Progenitor cell of endocrine pancreas (in vitro differentiated cells): ENCODE results near the gene ASB7. TPM values are rescaled to one million over a fixed set of nuclear protein-coding genes. Genes with fewer than 3 reads are reported as not detected.

Source experiments
- DNase-seq: peaks from one replicate; pipeline ENCODE4 v3.0.0; 2021; ENCODE audit warnings: low spot score; ENCODE audit not compliant: unreplicated experiment
- H3K27ac Mint-ChIP-seq: 2 replicates; pipeline ENCODE4 v1.8.0; 2021; ENCODE audit warnings: mild to moderate bottlenecking, moderate library complexity, mixed read lengths
- H3K27me3 Mint-ChIP-seq: 2 replicates; pipeline ENCODE4 v1.8.0; 2021; ENCODE audit warnings: mixed read lengths
- H3K36me3 Mint-ChIP-seq: 2 replicates; pipeline ENCODE4 v1.8.0; 2022; ENCODE audit warnings: mixed read lengths; ENCODE audit not compliant: insufficient read depth
- H3K4me1 Mint-ChIP-seq: 2 replicates; pipeline ENCODE4 v1.8.0; 2021; ENCODE audit warnings: low read depth, mixed read lengths
- H3K4me3 Mint-ChIP-seq: 2 replicates; pipeline ENCODE4 v1.8.0; 2021; ENCODE audit warnings: low read depth, mild to moderate bottlenecking, moderate library complexity, mixed read lengths
- H3K9me3 Mint-ChIP-seq: 2 replicates; pipeline ENCODE4 v1.8.0; 2021; ENCODE audit warnings: low read depth, mixed read lengths
- CTCF ChIP-seq: fragments of 200-600 bp; sonication (generic); IDR thresholded peaks from one replicate; pipeline ENCODE4 v1.5.0; 2021; ENCODE audit warnings: antibody characterized with exemption, mild to moderate bottlenecking; ENCODE audit not compliant: unreplicated experiment
- total RNA-seq: library from RNA; stranded (reverse); gene quantifications from 2 replicates; pipeline ENCODE4 v1.2.1, GENCODE V29; 2021

The ASB7 gene
- total RNA-seq, 1 donor from 2014 or later = 18.9 TPM

GRCh38 chr15:100616700-100617099, 14.3 kb downstream of the ASB7 start:
- no peak for DNase-seq
- H3K27ac Mint-ChIP-seq = no peak overlapping the region
- peaks cover 19% of the 10 kb centered on the region for H3K36me3 Mint-ChIP-seq
- H3K4me3 Mint-ChIP-seq = no peak overlapping the region
- no peak for TF ChIP-seq CTCF
- no peaks in the 10 kb centered on the region for H3K27me3 Mint-ChIP-seq
- H3K9me3 Mint-ChIP-seq = no peaks in the 10 kb centered on the region
- H3K4me1 Mint-ChIP-seq = no peaks in the 10 kb centered on the region

- no peak overlapping the region for H3K27ac Mint-ChIP-seq
- H3K4me1 Mint-ChIP-seq = peaks cover 8% of the 10 kb centered on the region
- no peaks in the 10 kb centered on the region for H3K9me3 Mint-ChIP-seq
- no peak for TF ChIP-seq CTCF
- no peak for DNase-seq
- H3K4me3 Mint-ChIP-seq = no peak overlapping the region
- no peaks in the 10 kb centered on the region for H3K27me3 Mint-ChIP-seq
- peaks cover 17% of the 10 kb centered on the region for H3K36me3 Mint-ChIP-seq
Observed at GRCh38 chr15:100623301-100623700, 20.9 kb downstream of the ASB7 start.

GRCh38 chr15:100627789-100628395, 25.5 kb downstream of the ASB7 start:
- Mint-ChIP-seq H3K9me3 (no peaks in the 10 kb centered on the region), H3K36me3 (peaks cover 9% of the 10 kb centered on the region), H3K4me1 (peaks cover 8% of the 10 kb centered on the region), H3K27ac (no peak overlapping the region), H3K4me3 (no peak overlapping the region), H3K27me3 (no peaks in the 10 kb centered on the region)
- TF ChIP-seq CTCF = peak; percentile 82
- DNase-seq = peak; percentile 46

- no peak for DNase-seq
- no peaks in the 10 kb centered on the region for H3K9me3 Mint-ChIP-seq
Observed at GRCh38 chr15:100628746-100629145, 26.4 kb downstream of the ASB7 start.

GRCh38 chr15:100631831-100632230, 29.4 kb downstream of the ASB7 start:
- Mint-ChIP-seq H3K4me3 (no peak overlapping the region), H3K4me1 (peaks cover 4% of the 10 kb centered on the region), H3K36me3 (peaks cover 11% of the 10 kb centered on the region), H3K27me3 (no peaks in the 10 kb centered on the region), H3K9me3 (no peaks in the 10 kb centered on the region), H3K27ac (peak overlapping the region; percentile 10)
- TF ChIP-seq CTCF = no peak
- no peak for DNase-seq

More at GRCh38 chr15:100628746-100629145, 26.4 kb downstream of the ASB7 start:
- Mint-ChIP-seq H3K36me3 (peaks cover 9% of the 10 kb centered on the region), H3K27ac (no peak overlapping the region), H3K27me3 (no peaks in the 10 kb centered on the region), H3K4me3 (no peak overlapping the region), H3K4me1 (peaks cover 8% of the 10 kb centered on the region)
- no peak for TF ChIP-seq CTCF
